ENCODE measurements around the gene DOC2A.
A peak's percentile ranks its signal among the peaks of the same experiment; 100 is the strongest.
"Not testable (repeated sequence)": the region's sequence is repeated elsewhere in the genome, so short reads cannot be mapped to it uniquely, and the experiment has no call there.

Gene DOC2A

GRCh38 chr16:29962344-29962994 is 48.4 kb downstream of the DOC2A start:
- Histone ChIP-seq H3K4me2 (ENCODE audit: low read length) (peak overlapping the region; percentile 94), H3K79me1 (ENCODE audit: low read length) (no peaks in the 10 kb centered on the region), H3K36me3 (ENCODE audit: control insufficient read depth, insufficient read depth, low read length) (no peaks in the 10 kb centered on the region), H2BK15ac (replicated peaks; ENCODE audit: low read depth) (no peak overlapping the region), H2BK120ac (ENCODE audit: low read depth, low read length) (no peak overlapping the region), H3K79me2 (ENCODE audit: control insufficient read depth, insufficient read depth, low read length) (no peaks in the 10 kb centered on the region), H3K23ac (ENCODE audit: low read length) (peak overlapping the region; percentile 73), H3K4me3 (ENCODE audit: low read length) (peak overlapping the region; percentile 52), H2AK5ac (ENCODE audit: low read length) (peak overlapping the region; percentile 45), H4K8ac (ENCODE audit: low read depth, low read length) (peak overlapping the region; percentile 98), H3K56ac (ENCODE audit: low read length) (peak overlapping the region; percentile 90), H3K18ac (ENCODE audit: low read length) (peak overlapping the region; percentile 41), H4K5ac (ENCODE audit: low read length) (no peak overlapping the region), H3K27me3 (ENCODE audit: insufficient read depth, low read length, poor library complexity) (no peaks in the 10 kb centered on the region), H3K9ac (ENCODE audit: low read length) (peak overlapping the region; percentile 86), H3K27ac (ENCODE audit: low read depth, low read length) (no peak overlapping the region), H2BK5ac (ENCODE audit: low read length) (no peak overlapping the region), H3K4me1 (ENCODE audit: control insufficient read depth, low read depth, low read length) (peaks cover 5% of the 10 kb centered on the region), H3K4ac (ENCODE audit: low read depth, low read length) (peak overlapping the region; percentile 58)
- DNase-seq: no peak
- no CpG with 5 or more reads among the region's 18 CpGs for WGBS (ENCODE audit: extremely low coverage, insufficient coverage, low lambda C conversion rate)

DNA sequence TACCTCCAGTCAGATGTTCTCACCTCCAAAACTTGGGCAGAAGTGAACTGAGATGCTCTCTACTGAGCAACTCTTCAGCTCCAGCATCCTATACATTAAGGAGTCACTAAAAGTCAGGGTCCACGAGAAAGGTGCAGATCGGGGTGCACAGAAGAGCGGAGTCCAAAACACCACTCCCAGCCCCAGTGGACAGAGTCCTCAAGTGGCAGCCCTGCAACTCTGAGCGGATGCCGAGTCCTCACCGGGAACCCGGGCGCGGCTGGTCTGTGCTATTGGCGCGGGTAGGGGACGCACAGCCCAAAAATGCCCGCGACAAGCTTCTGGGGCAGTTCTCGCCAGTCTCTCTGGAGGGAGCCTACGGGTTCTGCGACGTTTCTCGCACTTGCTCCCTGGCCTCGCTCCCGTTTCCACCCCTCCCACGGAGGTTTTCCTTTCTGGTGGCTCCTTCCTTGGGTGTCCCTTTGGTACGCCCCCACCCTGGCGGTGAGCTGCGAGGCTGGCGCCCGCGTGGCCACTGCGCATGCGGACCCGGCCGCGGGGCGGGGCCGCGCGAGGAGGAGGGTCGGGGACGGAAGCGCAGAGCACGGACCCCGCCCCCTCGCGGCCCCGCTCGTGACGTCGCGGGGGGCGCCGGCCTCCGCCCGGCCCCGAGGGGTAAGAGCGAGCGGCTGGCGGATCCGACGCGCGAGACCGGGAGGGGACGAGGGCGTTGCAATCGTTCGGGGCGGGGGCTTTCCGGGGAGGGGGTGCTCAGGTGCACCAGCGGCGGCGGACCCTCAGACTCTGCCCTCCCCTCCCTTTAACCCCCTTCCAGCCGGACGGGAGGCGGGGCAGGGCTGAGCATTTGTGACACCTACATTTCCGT is 49.1 kb downstream of the DOC2A start, which contains the start of gene TMEM219:
TMEM219 (plus strand) TSS at position 601 of the 865 bp plus-strand sequence. CDS start 1,065 bp downstream, outside the sequence.
- Histone ChIP-seq H3K4me3 (ENCODE audit: low read length) (peak within 1 kb of the TSS; percentile 67), H3K27ac (ENCODE audit: low read depth, low read length) (peak within 1 kb of the TSS; percentile 51), H3K9ac (ENCODE audit: low read length) (peak within 1 kb of the TSS; percentile 91), H2BK15ac (replicated peaks; ENCODE audit: low read depth) (no peak within 1 kb of the TSS), H4K8ac (ENCODE audit: low read depth, low read length) (peak within 1 kb of the TSS; percentile 98), H3K4ac (ENCODE audit: low read depth, low read length) (peak within 1 kb of the TSS; percentile 58), H2BK5ac (ENCODE audit: low read length) (no peak within 1 kb of the TSS), H3K79me1 (ENCODE audit: low read length) (no peaks in the 10 kb centered on the region), H3K4me1 (ENCODE audit: control insufficient read depth, low read depth, low read length) (peaks cover 5% of the 10 kb centered on the region), H2AK5ac (ENCODE audit: low read length) (peak within 1 kb of the TSS; percentile 45), H3K79me2 (ENCODE audit: control insufficient read depth, insufficient read depth, low read length) (no peaks in the 10 kb centered on the region), H3K56ac (ENCODE audit: low read length) (peak within 1 kb of the TSS; percentile 94), H2BK120ac (ENCODE audit: low read depth, low read length) (no peak within 1 kb of the TSS), H4K5ac (ENCODE audit: low read length) (no peak within 1 kb of the TSS), H3K23ac (ENCODE audit: low read length) (peak within 1 kb of the TSS; percentile 73), H3K18ac (ENCODE audit: low read length) (peak within 1 kb of the TSS; percentile 41), H3K4me2 (ENCODE audit: low read length) (peak within 1 kb of the TSS; percentile 94), H3K27me3 (ENCODE audit: insufficient read depth, low read length, poor library complexity) (no peaks in the 10 kb centered on the region), H3K36me3 (ENCODE audit: control insufficient read depth, insufficient read depth, low read length) (no peaks in the 10 kb centered on the region)
- peak; percentile 92 for DNase-seq
- no CpG with 5 or more reads among the region's 75 CpGs for WGBS (ENCODE audit: extremely low coverage, insufficient coverage, low lambda C conversion rate)

DNA sequence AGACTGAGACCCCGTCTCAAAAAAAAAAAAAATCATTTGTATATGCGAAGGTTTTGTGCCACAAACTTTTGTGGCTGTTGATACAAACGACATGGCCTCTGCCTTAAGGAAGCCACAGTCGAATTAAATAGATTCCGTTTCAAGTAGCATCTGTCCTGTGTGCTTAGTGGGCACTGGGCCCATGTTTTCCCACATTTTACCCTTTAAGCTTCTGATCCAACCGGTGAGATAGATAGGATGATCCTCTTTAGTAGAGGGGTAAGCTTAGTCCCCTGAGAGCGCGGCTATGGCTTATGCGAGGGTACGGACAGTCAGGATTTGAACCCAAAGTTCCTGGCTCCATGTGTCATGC is 49.7 kb downstream of the DOC2A start:
- Histone ChIP-seq H2BK5ac (ENCODE audit: low read length) (no peak overlapping the region), H3K18ac (ENCODE audit: low read length) (no peak overlapping the region), H4K5ac (ENCODE audit: low read length) (no peak overlapping the region), H2BK120ac (ENCODE audit: low read depth, low read length) (no peak overlapping the region), H3K79me1 (ENCODE audit: low read length) (no peaks in the 10 kb centered on the region), H3K9ac (ENCODE audit: low read length) (peak overlapping the region; percentile 91), H2AK5ac (ENCODE audit: low read length) (no peak overlapping the region), H3K27me3 (ENCODE audit: insufficient read depth, low read length, poor library complexity) (no peaks in the 10 kb centered on the region), H3K4me1 (ENCODE audit: control insufficient read depth, low read depth, low read length) (peaks cover 5% of the 10 kb centered on the region), H3K23ac (ENCODE audit: low read length) (no peak overlapping the region), H4K8ac (ENCODE audit: low read depth, low read length) (no peak overlapping the region), H3K79me2 (ENCODE audit: control insufficient read depth, insufficient read depth, low read length) (no peaks in the 10 kb centered on the region), H3K36me3 (ENCODE audit: control insufficient read depth, insufficient read depth, low read length) (no peaks in the 10 kb centered on the region), H3K4me2 (ENCODE audit: low read length) (peak overlapping the region; percentile 51), H2BK15ac (replicated peaks; ENCODE audit: low read depth) (no peak overlapping the region), H3K56ac (ENCODE audit: low read length) (peak overlapping the region; percentile 94), H3K4ac (ENCODE audit: low read depth, low read length) (no peak overlapping the region), H3K4me3 (ENCODE audit: low read length) (no peak overlapping the region), H3K27ac (ENCODE audit: low read depth, low read length) (no peak overlapping the region)
- no CpG with 5 or more reads among the region's 10 CpGs for WGBS (ENCODE audit: extremely low coverage, insufficient coverage, low lambda C conversion rate)
- DNase-seq: no peak

- no CpG with 5 or more reads among the region's 4 CpGs for WGBS (ENCODE audit: extremely low coverage, insufficient coverage, low lambda C conversion rate)
These were observed 51.0 kb downstream of the DOC2A start for GRCh38 chr16:29959821-29960220.

GRCh38 chr16:29959293-29959692 is 51.5 kb downstream of the DOC2A start:
- Histone ChIP-seq H3K4me2 (ENCODE audit: low read length) (no peak overlapping the region), H3K23ac (ENCODE audit: low read length) (no peak overlapping the region), H3K4ac (ENCODE audit: low read depth, low read length) (no peak overlapping the region), H4K8ac (ENCODE audit: low read depth, low read length) (no peak overlapping the region), H4K5ac (ENCODE audit: low read length) (no peak overlapping the region), H3K56ac (ENCODE audit: low read length) (no peak overlapping the region), H3K18ac (ENCODE audit: low read length) (no peak overlapping the region), H2BK15ac (replicated peaks; ENCODE audit: low read depth) (no peak overlapping the region), H3K79me1 (ENCODE audit: low read length) (no peaks in the 10 kb centered on the region), H2AK5ac (ENCODE audit: low read length) (no peak overlapping the region), H3K27me3 (ENCODE audit: insufficient read depth, low read length, poor library complexity) (no peaks in the 10 kb centered on the region), H3K9ac (ENCODE audit: low read length) (no peak overlapping the region), H3K4me1 (ENCODE audit: control insufficient read depth, low read depth, low read length) (peaks cover 5% of the 10 kb centered on the region), H2BK120ac (ENCODE audit: low read depth, low read length) (no peak overlapping the region), H3K4me3 (ENCODE audit: low read length) (no peak overlapping the region), H3K27ac (ENCODE audit: low read depth, low read length) (no peak overlapping the region), H3K79me2 (ENCODE audit: control insufficient read depth, insufficient read depth, low read length) (no peaks in the 10 kb centered on the region), H2BK5ac (ENCODE audit: low read length) (no peak overlapping the region), H3K36me3 (ENCODE audit: control insufficient read depth, insufficient read depth, low read length) (no peaks in the 10 kb centered on the region)
- DNase-seq: no peak
- WGBS (ENCODE audit: extremely low coverage, insufficient coverage, low lambda C conversion rate): no CpG with 5 or more reads among the region's 9 CpGs

More at GRCh38 chr16:29959821-29960220, 51.0 kb downstream of the DOC2A start:
- not testable (repeated sequence) for H3K4ac ChIP-seq (ENCODE audit: low read depth, low read length); H3K56ac ChIP-seq (ENCODE audit: low read length); DNase-seq; H4K8ac ChIP-seq (ENCODE audit: low read depth, low read length); H3K4me3 ChIP-seq (ENCODE audit: low read length); H3K4me1 ChIP-seq (ENCODE audit: control insufficient read depth, low read depth, low read length); H3K79me2 ChIP-seq (ENCODE audit: control insufficient read depth, insufficient read depth, low read length); H2BK120ac ChIP-seq (ENCODE audit: low read depth, low read length); H4K5ac ChIP-seq (ENCODE audit: low read length); H2BK15ac ChIP-seq (replicated peaks; ENCODE audit: low read depth); H3K36me3 ChIP-seq (ENCODE audit: control insufficient read depth, insufficient read depth, low read length); H3K79me1 ChIP-seq (ENCODE audit: low read length); H3K9ac ChIP-seq (ENCODE audit: low read length); H3K27me3 ChIP-seq (ENCODE audit: insufficient read depth, low read length, poor library complexity); H3K18ac ChIP-seq (ENCODE audit: low read length); H3K27ac ChIP-seq (ENCODE audit: low read depth, low read length); H3K23ac ChIP-seq (ENCODE audit: low read length); H2AK5ac ChIP-seq (ENCODE audit: low read length); H3K4me2 ChIP-seq (ENCODE audit: low read length); H2BK5ac ChIP-seq (ENCODE audit: low read length)

All from mesendoderm (in vitro differentiated cells).